OCI-LY3 (cell line): Measurements from ENCODE around the gene RAPGEF3.
A peak's percentile ranks its signal among the peaks of the same experiment; 100 is the strongest.

Experiments used
- H2AFZ ChIP-seq: fragments of 200-600, 300-600 bp; shearing (Covaris generic); 2 replicates; pipeline ENCODE4 v1.6.0; 2014; ENCODE audit warnings: antibody characterized with exemption, low read depth, low read length
- H3K27ac ChIP-seq: fragments of 200-600, 300-600 bp; sonication (generic); 2 replicates; pipeline ENCODE4 v1.5.1; 2014; ENCODE audit warnings: mild to moderate bottlenecking, low read length, moderate library complexity, mixed read lengths
- H3K27me3 ChIP-seq: fragments of 200-600, 300-600 bp; sonication (generic); 2 replicates; pipeline ENCODE4 v1.6.1; 2014; ENCODE audit warnings: low read depth, low read length, mixed read lengths
- H3K36me3 ChIP-seq: fragments of 200-600, 300-600 bp; sonication (generic); replicated peaks from 2 replicates; pipeline ENCODE3; 2014; ENCODE audit warnings: low read depth, low read length, mixed read lengths
- H3K4me1 ChIP-seq: fragments of 300-600, 200-600 bp; sonication (generic); 2 replicates; pipeline ENCODE4 v1.6.1; 2014; ENCODE audit warnings: low read length, mixed read lengths
- H3K4me2 ChIP-seq: fragments of 200-600, 300-600 bp; sonication (generic); 2 replicates; pipeline ENCODE4 v1.6.1; 2014; ENCODE audit warnings: low read length, mixed read lengths
- H3K4me3 ChIP-seq: fragments of 300-600, 200-600 bp; sonication (generic); 2 replicates; pipeline ENCODE4 v1.5.1; 2014; ENCODE audit warnings: antibody characterized with exemption, mild to moderate bottlenecking, low read length, moderate library complexity
- H3K79me2 ChIP-seq: fragments of 300-600, 200-600 bp; shearing (Covaris generic); 2 replicates; pipeline ENCODE4 v1.6.1; 2014; ENCODE audit warnings: mild to moderate bottlenecking, low read length, mixed read lengths
- H3K9ac ChIP-seq: fragments of 300-600, 200-600 bp; shearing (Covaris generic); 2 replicates; pipeline ENCODE4 v1.6.0; 2014; ENCODE audit warnings: mild to moderate bottlenecking, low read length, moderate library complexity
- H3K9me3 ChIP-seq: fragments of 200-600, 300-600 bp; shearing (Covaris generic); 2 replicates; pipeline ENCODE4 v1.6.1; 2014; ENCODE audit warnings: low read length, mixed read lengths; ENCODE audit not compliant: insufficient read depth
- H4K20me1 ChIP-seq: fragments of 200-600, 300-600 bp; sonication (generic); 2 replicates; pipeline ENCODE4 v1.6.1; 2016; ENCODE audit warnings: low read length, mixed read lengths; ENCODE audit not compliant: insufficient read depth
- EZH2phosphoT487 ChIP-seq: fragments of 200-600 bp; shearing (Covaris generic); IDR thresholded peaks from 2 replicates; pipeline ENCODE4 v1.6.1; 2018; ENCODE audit warnings: antibody characterized with exemption, mixed run types, low read depth
- TF ChIP-seq, protein P1 (sequence below): fragments of 200-600, 300-600 bp; sonication (generic); IDR thresholded peaks from 2 replicates; pipeline ENCODE4 v1.5.1; 2014; ENCODE audit warnings: antibody characterized with exemption, low read length, low read depth

The RAPGEF3 gene

DNA sequence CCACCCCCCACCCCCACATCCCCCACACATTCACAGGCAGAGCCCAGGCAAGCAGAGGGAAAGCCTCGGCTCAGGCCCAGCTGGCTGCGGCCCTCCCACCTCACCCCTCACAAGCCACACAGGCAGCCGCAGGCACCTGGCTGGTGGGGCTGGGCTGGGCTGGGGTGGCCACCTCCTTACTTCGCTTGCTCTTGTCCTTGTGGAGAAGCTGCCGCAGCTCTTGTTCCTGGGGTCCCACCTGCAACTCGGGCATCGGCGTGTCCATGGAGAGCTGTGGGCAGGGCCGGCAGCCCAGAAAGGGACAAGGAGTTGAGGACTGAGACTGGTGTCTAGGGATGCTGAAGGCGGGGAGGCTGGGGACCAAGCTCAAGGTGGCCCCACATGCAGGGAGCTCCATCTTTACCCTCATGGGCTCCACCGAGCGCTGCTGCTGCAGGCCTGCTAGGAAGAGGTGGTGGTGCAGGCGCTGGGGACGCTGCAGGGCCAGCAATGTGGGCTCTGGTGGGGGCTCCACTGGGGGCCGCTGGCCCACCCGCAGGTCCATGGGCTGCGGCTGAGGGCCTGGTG lies 39.8 kb upstream of the RAPGEF3 start:
- no peak overlapping the region for H2AFZ ChIP-seq
- TF ChIP-seq, protein P1, sequence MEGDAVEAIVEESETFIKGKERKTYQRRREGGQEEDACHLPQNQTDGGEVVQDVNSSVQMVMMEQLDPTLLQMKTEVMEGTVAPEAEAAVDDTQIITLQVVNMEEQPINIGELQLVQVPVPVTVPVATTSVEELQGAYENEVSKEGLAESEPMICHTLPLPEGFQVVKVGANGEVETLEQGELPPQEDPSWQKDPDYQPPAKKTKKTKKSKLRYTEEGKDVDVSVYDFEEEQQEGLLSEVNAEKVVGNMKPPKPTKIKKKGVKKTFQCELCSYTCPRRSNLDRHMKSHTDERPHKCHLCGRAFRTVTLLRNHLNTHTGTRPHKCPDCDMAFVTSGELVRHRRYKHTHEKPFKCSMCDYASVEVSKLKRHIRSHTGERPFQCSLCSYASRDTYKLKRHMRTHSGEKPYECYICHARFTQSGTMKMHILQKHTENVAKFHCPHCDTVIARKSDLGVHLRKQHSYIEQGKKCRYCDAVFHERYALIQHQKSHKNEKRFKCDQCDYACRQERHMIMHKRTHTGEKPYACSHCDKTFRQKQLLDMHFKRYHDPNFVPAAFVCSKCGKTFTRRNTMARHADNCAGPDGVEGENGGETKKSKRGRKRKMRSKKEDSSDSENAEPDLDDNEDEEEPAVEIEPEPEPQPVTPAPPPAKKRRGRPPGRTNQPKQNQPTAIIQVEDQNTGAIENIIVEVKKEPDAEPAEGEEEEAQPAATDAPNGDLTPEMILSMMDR = no peak
- no peak for TF ChIP-seq EZH2phosphoT487
- no peak overlapping the region for H3K27ac ChIP-seq
- no peaks in the 10 kb centered on the region for H3K27me3 ChIP-seq
- H3K36me3 ChIP-seq = peaks cover 21% of the 10 kb centered on the region
- peaks cover 21% of the 10 kb centered on the region for H3K4me1 ChIP-seq
- no peak overlapping the region for H3K4me3 ChIP-seq
- no peaks in the 10 kb centered on the region for H3K9me3 ChIP-seq
- no peaks in the 10 kb centered on the region for H4K20me1 ChIP-seq
- H3K9ac ChIP-seq = no peak overlapping the region
- no peak overlapping the region for H3K4me2 ChIP-seq
- peaks cover 20% of the 10 kb centered on the region for H3K79me2 ChIP-seq

DNA sequence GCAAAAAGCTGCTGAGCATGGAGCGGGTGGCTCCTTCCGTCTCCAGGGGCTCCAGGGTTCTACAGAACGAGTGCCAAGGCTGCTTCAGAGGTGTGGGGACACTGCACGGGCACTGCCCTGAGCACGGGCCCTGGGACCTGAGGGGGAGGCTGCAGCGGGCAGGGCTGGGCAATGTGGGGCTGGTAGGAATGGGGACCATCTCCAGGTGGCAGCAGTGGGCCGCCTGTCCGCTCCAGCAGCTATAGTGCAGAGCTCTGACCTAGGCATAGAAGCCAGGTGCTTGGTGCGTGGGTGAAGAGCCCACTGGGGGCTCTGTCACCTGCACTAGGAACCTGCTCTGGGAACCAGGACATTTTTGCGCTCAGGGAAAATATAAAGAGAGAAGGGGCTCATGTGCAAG lies 38.8 kb upstream of the RAPGEF3 start:
- Histone ChIP-seq H3K27me3 (no peaks in the 10 kb centered on the region), H2AFZ (no peak overlapping the region), H3K4me2 (no peak overlapping the region), H3K79me2 (peaks cover 10% of the 10 kb centered on the region; the same call in 1 of the 2 replicates), H3K9ac (no peak overlapping the region), H3K4me1 (peaks cover 11% of the 10 kb centered on the region), H4K20me1 (no peaks in the 10 kb centered on the region), H3K4me3 (no peak overlapping the region), H3K27ac (no peak overlapping the region), H3K9me3 (no peaks in the 10 kb centered on the region), H3K36me3 (peaks cover 22% of the 10 kb centered on the region)
- TF ChIP-seq, protein P1 = peak; percentile 82
- TF ChIP-seq EZH2phosphoT487 = no peak

DNA sequence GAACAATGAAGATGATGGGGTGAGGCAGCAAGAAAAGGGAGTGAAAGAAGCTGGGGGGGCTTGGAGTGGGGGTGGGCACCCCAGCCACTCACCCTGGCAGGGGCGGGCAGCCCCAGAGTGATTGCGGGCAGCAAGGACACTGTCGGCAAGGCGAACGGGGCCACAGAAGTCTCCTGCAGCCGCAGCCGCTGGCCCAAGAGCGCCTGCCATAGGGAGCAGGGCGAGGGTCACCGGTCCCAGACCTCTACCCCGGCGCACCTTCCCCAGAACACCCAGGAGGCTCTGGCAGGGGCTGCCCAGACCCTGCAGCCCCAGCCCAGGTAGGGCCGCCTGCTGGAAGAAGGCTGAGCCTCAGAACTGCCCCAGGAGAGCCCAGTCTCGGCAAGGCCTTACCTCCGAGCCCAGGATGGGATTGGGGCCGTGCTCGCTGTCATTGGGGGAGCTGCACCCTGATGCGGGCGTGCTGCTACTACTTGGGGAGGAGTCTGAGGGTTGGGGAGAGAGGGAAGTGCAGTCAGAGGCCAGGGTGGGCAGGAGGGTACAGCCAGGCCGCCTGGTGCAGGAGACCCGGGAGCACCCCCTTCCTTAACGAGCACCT lies 37.2 kb upstream of the RAPGEF3 start:
- no peaks in the 10 kb centered on the region for H3K27me3 ChIP-seq
- H3K4me1 ChIP-seq = peaks cover 5% of the 10 kb centered on the region; the same call in 1 of the 2 replicates
- no peak overlapping the region for H2AFZ ChIP-seq
- no peak overlapping the region for H3K9ac ChIP-seq
- H3K79me2 ChIP-seq = 0 out of 2 replicates have a peak, but pooled peaks cover 4% of the 10 kb centered on the region
- no peak overlapping the region for H3K27ac ChIP-seq
- no peaks in the 10 kb centered on the region for H3K9me3 ChIP-seq
- H3K4me2 ChIP-seq = no peak overlapping the region
- H3K36me3 ChIP-seq = peaks cover 29% of the 10 kb centered on the region
- no peak for TF ChIP-seq EZH2phosphoT487
- TF ChIP-seq, protein P1 = no peak
- H3K4me3 ChIP-seq = no peak overlapping the region
- H4K20me1 ChIP-seq = no peaks in the 10 kb centered on the region

DNA sequence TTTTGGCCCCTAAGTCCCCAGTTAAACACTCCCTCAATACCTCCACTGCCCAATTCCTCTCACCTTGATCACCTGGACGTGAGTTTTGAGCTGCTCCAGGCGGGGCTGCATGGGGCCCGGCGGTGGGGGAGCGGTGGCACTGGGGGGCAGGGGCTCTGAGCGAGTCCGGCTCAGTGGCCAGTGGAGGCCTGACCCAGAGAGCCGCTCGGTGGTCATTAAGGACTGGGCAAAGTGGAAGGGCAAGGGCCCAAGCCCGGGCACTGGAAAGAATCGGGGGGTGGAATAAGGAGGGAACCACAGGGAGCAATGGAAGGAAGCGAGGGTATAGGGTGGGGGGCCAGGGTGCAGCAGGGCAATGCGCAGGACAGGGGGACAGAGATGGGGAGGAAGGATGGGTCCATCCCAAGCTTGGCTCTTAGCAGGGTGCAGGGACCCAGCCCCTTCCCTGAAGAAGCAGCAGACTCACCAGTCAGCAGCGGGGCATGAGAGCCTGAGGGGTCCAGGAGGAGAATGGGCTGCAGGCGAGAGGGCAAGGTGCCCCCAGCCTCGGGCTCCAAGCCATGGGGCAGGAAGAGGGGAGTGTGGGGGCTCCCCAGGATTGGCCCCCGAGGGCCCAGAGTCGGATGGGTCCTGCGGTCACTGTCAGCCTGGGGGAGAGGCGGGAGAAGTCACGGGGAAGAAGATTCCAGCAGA lies 36.6 kb upstream of the RAPGEF3 start:
- no peak overlapping the region for H2AFZ ChIP-seq
- peaks cover 5% of the 10 kb centered on the region; the same call in 1 of the 2 replicates for H3K4me1 ChIP-seq
- TF ChIP-seq EZH2phosphoT487 = no peak
- TF ChIP-seq, protein P1 = no peak
- no peak overlapping the region for H3K27ac ChIP-seq
- H3K9ac ChIP-seq = no peak overlapping the region
- H3K27me3 ChIP-seq = no peaks in the 10 kb centered on the region
- no peak overlapping the region for H3K4me2 ChIP-seq
- no peaks in the 10 kb centered on the region for H3K9me3 ChIP-seq
- H3K36me3 ChIP-seq = peaks cover 31% of the 10 kb centered on the region
- no peaks in the 10 kb centered on the region for H4K20me1 ChIP-seq
- 0 out of 2 replicates have a peak, but pooled peaks cover 4% of the 10 kb centered on the region for H3K79me2 ChIP-seq
- no peak overlapping the region for H3K4me3 ChIP-seq
